Measurements from ENCODE around the gene PRAMEF7.
"Not testable (repeated sequence)": the region's sequence is repeated elsewhere in the genome, so short reads cannot be mapped to it uniquely, and the experiment has no call there.

Gene PRAMEF7

DNA sequence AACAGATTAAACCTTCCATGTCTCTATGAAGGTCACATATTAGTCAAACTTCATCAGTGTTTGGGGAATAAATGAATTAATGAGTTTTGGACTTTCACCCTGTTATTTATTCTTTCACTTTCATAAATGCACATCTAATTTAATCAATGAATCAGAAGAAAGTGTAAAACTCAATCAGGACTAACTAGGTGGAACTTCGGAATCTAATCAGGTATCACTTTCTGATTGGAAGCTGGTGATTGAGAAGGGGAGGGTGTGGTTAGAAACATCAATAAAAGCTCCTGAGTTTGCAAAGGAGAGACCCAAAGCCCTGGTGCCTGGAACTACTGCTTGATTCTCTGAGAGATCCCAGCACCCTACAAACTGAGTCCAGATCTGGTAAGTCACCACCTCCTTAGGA lies at the start of gene PRAMEF7:
TSS of gene PRAMEF7 (plus strand) at position 301 of the 400 bp plus-strand sequence. CDS start 1,083 bp downstream, outside the sequence.
- H3K4me1 Mint-ChIP-seq; ATAC-seq (replicated peaks); H3K27ac Mint-ChIP-seq; DNase-seq; H3K9me3 Mint-ChIP-seq; H3K36me3 Mint-ChIP-seq; H3K4me3 Mint-ChIP-seq; H3K27me3 Mint-ChIP-seq: not testable (repeated sequence)

DNA sequence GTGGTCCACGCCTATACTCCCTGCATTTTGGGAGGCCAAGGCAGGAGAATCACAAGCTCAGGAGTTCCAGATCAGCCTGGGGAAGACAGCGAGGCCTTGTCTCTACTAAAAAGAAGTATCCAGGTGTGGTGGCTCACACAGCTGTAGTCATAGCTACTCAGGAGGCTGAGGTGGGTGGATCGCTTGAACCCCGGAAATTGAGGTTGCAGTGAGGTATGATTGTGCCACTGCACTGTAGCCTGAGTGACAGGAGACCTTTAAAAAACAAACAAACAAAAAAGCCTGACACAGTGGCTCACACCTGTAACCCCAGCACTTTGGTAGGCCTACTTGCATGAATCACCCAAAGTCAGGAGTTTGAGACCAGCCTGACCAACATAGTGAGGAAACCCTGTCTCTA lies 38.0 kb upstream of the PRAMEF7 start:
- not testable (repeated sequence) for DNase-seq; H3K9me3 Mint-ChIP-seq; H3K27me3 Mint-ChIP-seq; H3K4me3 Mint-ChIP-seq; ATAC-seq (replicated peaks); H3K4me1 Mint-ChIP-seq; H3K27ac Mint-ChIP-seq; H3K36me3 Mint-ChIP-seq

- not testable (repeated sequence) for H3K27ac Mint-ChIP-seq; H3K9me3 Mint-ChIP-seq; ATAC-seq (replicated peaks); H3K4me1 Mint-ChIP-seq; H3K27me3 Mint-ChIP-seq; H3K4me3 Mint-ChIP-seq; H3K36me3 Mint-ChIP-seq; DNase-seq
These were observed 30.3 kb upstream of the PRAMEF7 start, which contains the start of gene PRAMEF4 for GRCh38 chr1:12886101-12886500. TSS of gene PRAMEF4 (minus strand) at chr1:12886201. CDS start at chr1:12883394, 2,807 bp downstream.

DNA sequence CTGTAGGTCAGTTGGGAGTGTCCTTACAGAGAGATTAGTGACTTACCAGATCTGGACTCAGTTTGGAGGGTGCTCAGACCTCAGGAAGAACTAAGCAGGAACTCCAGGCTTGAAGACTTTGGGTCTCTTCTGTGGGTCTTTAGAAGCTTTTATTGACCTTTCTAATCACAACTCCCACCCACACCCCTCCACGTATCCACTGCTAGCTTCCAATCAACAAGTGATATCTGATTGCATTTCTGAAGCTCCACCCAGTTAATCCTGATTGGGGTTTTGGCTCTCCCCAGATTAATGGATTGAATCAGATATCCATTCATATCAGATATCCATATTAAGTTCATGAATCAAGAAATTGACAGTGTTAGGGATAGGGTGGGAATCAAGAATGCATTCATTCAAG lies 18.2 kb upstream of the PRAMEF7 start, which contains the start of gene PRAMEF10:
TSS of gene PRAMEF10 (minus strand) at position 101 of the 400 bp plus-strand sequence. CDS start 2,423 bp downstream, outside the sequence.
- not testable (repeated sequence) for H3K4me3 Mint-ChIP-seq; DNase-seq; H3K9me3 Mint-ChIP-seq; H3K27me3 Mint-ChIP-seq; H3K4me1 Mint-ChIP-seq; H3K36me3 Mint-ChIP-seq; H3K27ac Mint-ChIP-seq; ATAC-seq (replicated peaks)

DNA sequence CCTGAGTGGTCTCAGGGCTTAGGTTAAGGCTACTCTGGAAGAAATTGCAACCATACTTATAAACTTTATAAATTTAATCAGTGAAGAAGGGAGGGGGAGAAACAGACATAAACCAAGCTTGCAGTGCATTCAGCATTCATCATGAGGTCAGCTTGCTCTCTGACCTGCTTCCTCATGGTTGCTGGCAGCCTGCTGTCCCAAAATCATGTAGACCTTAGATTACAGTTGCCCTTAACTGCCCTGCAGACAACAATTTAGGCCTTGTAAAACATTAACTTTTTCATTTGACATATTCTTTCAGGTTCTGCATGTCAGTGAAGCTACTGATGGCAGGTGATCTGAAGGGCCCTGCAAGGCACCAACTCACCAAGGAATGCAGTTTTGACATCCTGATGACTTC lies 17.2 kb upstream of the PRAMEF7 start:
- not testable (repeated sequence) for H3K9me3 Mint-ChIP-seq; DNase-seq; H3K36me3 Mint-ChIP-seq; H3K27me3 Mint-ChIP-seq; H3K4me3 Mint-ChIP-seq; ATAC-seq (replicated peaks); H3K27ac Mint-ChIP-seq; H3K4me1 Mint-ChIP-seq

GRCh38 chr1:12903793-12904572 lies 12.4 kb upstream of the PRAMEF7 start:
- ATAC-seq (replicated peaks); H3K27me3 Mint-ChIP-seq; H3K9me3 Mint-ChIP-seq; H3K4me1 Mint-ChIP-seq; H3K27ac Mint-ChIP-seq; DNase-seq; H3K4me3 Mint-ChIP-seq; H3K36me3 Mint-ChIP-seq: not testable (repeated sequence)

DNA sequence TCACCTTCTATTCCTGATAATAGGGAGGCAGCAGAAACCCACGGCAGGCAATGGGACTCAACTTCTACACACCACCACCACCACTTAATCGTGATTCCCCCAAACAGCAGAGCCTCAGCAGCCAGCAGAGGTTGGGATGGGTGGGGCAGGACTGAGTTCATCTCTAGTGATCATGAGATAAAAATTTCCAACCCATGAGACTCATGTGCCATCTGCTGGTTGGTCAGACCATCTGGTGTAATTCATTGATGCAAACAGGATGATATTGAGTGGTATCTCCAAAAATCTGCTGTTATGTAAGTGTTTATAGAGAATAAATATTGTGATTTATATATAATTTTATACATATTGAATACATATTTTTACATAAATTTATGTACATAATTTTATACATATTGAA lies 5.3 kb downstream of the PRAMEF7 start:
- not testable (repeated sequence) for H3K36me3 Mint-ChIP-seq; H3K4me3 Mint-ChIP-seq; H3K9me3 Mint-ChIP-seq; H3K27ac Mint-ChIP-seq; ATAC-seq (replicated peaks); DNase-seq; H3K4me1 Mint-ChIP-seq; H3K27me3 Mint-ChIP-seq

DNA sequence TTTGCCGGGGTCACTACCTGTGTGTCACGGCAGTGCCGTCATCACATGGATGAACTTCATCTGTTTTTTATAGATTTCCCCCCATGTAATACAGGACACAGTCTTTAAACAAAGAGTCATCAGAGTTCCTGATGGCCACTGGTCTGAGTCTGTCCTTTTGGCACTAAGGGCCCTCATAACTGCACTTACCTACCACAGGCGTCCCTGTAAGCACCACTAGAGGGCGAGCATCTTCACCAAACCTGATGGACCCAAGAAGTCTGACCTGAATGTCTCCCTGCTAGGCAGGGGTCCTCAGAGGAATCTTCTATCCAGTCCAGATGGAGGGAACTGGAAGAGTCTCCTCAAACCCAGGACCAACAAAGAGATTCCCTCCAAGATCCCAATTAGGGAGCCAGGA lies 8.0 kb downstream of the PRAMEF7 start:
- H3K36me3 Mint-ChIP-seq; H3K27ac Mint-ChIP-seq; DNase-seq; H3K27me3 Mint-ChIP-seq; H3K9me3 Mint-ChIP-seq; ATAC-seq (replicated peaks); H3K4me3 Mint-ChIP-seq; H3K4me1 Mint-ChIP-seq: not testable (repeated sequence)

GRCh38 chr1:12947480-12947879 lies 31.1 kb downstream of the PRAMEF7 start, which contains the start of gene PRAMEF6:
TSS of gene PRAMEF6 (minus strand) at chr1:12947580. CDS start at chr1:12942518, 5,062 bp downstream.
- ATAC-seq (replicated peaks); H3K27me3 Mint-ChIP-seq; H3K9me3 Mint-ChIP-seq; H3K4me3 Mint-ChIP-seq; H3K27ac Mint-ChIP-seq; DNase-seq; H3K36me3 Mint-ChIP-seq; H3K4me1 Mint-ChIP-seq: not testable (repeated sequence)
